Activated CD4-positive, alpha-beta T cell treated with anti-CD3 and anti-CD28 coated beads for 24 hours (primary cell): Measurements from ENCODE around the gene SLC6A5.
"Not testable (repeated sequence)": the region's sequence is repeated elsewhere in the genome, so short reads cannot be mapped to it uniquely, and the experiment has no call there.

Experiments used
- DNase-seq, 2 donors: peaks; one replicate each; pipeline ENCODE4 v3.0.0-alpha.2; 2020; ENCODE audit warnings: low read depth in 2 of 2

SLC6A5 gene

GRCh38 chr11:20599221-20600019, at the start of gene SLC6A5:
Gene SLC6A5, plus strand, starts transcription at chr11:20599608. Its CDS starts 65 bp downstream, at chr11:20599673.
- DNase-seq = peak in 1 of 2 donors; percentile 17

- DNase-seq = no peak
Measured at GRCh38 chr11:20551096-20551495, 48.3 kb upstream of the SLC6A5 start.

- DNase-seq = no peak
Measured at GRCh38 chr11:20555783-20556182, 43.6 kb upstream of the SLC6A5 start.

GRCh38 chr11:20556396-20556795, 43.0 kb upstream of the SLC6A5 start:
- DNase-seq = not testable (repeated sequence)

GRCh38 chr11:20558741-20559140, 40.7 kb upstream of the SLC6A5 start:
- DNase-seq = no peak

- DNase-seq = no peak
Measured at GRCh38 chr11:20559523-20560300, 39.7 kb upstream of the SLC6A5 start.

- no peak for DNase-seq
Measured at GRCh38 chr11:20561915-20562314, 37.5 kb upstream of the SLC6A5 start.

GRCh38 chr11:20563866-20564265, 35.5 kb upstream of the SLC6A5 start:
- DNase-seq = no peak

GRCh38 chr11:20564846-20565635, 34.4 kb upstream of the SLC6A5 start:
- no peak for DNase-seq

- not testable (repeated sequence) for DNase-seq
Measured at GRCh38 chr11:20566115-20566514, 33.3 kb upstream of the SLC6A5 start.

GRCh38 chr11:20566591-20567434, 32.6 kb upstream of the SLC6A5 start:
- DNase-seq = no peak

GRCh38 chr11:20579725-20580124, 19.7 kb upstream of the SLC6A5 start:
- DNase-seq = not testable (repeated sequence)

GRCh38 chr11:20583201-20583600, 16.2 kb upstream of the SLC6A5 start:
- DNase-seq = no peak

- no peak for DNase-seq
Measured at GRCh38 chr11:20584093-20584774, 15.2 kb upstream of the SLC6A5 start.

- no peak for DNase-seq
Measured at GRCh38 chr11:20589796-20590195, 9.6 kb upstream of the SLC6A5 start.

GRCh38 chr11:20590381-20590780, 9.0 kb upstream of the SLC6A5 start:
- DNase-seq = no peak

- DNase-seq = no peak
Measured at GRCh38 chr11:20592741-20593140, 6.7 kb upstream of the SLC6A5 start.

GRCh38 chr11:20594274-20595061, 4.9 kb upstream of the SLC6A5 start:
- no peak for DNase-seq

GRCh38 chr11:20595101-20595500, 4.3 kb upstream of the SLC6A5 start:
- DNase-seq = no peak
